GM12864 (cell line): ENCODE measurements around the gene EEF1E1.

Source experiments
- DNase-seq: peaks from one replicate; pipeline ENCODE4 v3.0.0-alpha.2; 2011; ENCODE audit warnings: low read depth
- H3K4me3 ChIP-seq: 2 replicates; pipeline ENCODE4 v1.5.1; 2011; ENCODE audit warnings: mild to moderate bottlenecking, low read depth, low read length, control low read depth
- CTCF ChIP-seq: IDR thresholded peaks from 2 replicates; pipeline ENCODE4 v1.5.1; 2011; ENCODE audit warnings: low read depth, mild to moderate bottlenecking, moderate library complexity, low read length, control low read depth, inconsistent platforms; ENCODE audit errors: missing control alignments

The EEF1E1 gene

DNA sequence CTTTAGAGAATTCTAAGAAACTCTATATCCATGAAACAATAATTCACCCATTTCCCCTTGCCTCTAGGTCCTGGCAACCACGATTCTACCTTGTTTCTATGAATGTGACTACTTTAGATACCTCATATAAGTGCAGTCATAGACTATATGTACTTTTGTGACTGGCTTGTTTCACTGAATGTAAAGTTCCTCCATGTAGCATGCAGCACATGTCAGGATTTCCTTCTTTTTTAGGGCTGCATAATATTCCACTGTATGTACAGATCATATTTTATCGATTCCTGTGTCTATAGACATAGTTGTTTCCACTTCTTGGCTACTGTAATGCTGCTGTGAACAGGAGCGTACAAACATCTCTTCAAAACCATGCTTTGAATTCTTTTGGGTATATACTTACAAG, 11.7 kb downstream of the EEF1E1 start:
- no peak for TF ChIP-seq CTCF

GRCh38 chr6:8088886-8089285, 13.5 kb downstream of the EEF1E1 start:
- no peak for TF ChIP-seq CTCF
- H3K4me3 ChIP-seq, result no peak overlapping the region
- DNase-seq, result no peak

More for the DNA sequence above, 11.7 kb downstream of the EEF1E1 start:
- no peak for DNase-seq
- H3K4me3 ChIP-seq, result no peak overlapping the region

GRCh38 chr6:8087870-8088754, 14.2 kb downstream of the EEF1E1 start:
- no peak for DNase-seq
- no peak overlapping the region for H3K4me3 ChIP-seq
- TF ChIP-seq CTCF, result no peak

DNA sequence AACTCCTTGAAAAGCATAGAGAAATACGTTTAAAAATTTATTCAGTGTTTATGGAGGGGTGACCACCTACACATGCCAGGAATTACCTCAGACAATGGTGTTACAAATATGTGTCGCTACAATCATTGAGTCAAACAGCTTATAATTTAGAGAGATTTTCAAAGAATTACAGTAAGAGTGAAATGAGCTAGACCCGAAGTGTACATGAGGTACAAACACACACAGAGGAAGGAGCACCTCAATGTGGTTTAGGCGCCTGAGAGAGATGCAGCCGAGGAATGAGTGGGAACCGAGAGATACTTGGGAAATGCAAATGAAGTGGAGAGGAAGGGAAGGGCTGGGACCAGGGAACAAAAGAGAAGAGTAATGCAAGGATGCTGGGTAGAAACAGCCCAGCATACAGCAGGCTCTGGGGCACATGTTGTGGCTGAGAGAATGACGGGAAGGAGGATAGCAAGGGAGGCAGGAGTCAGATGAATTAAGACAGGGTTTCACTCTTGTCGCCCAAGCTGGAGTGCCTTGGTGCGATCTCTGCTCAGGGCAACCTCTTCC, 15.5 kb downstream of the EEF1E1 start:
- H3K4me3 ChIP-seq, result no peak overlapping the region
- no peak for DNase-seq
- TF ChIP-seq CTCF, result no peak

DNA sequence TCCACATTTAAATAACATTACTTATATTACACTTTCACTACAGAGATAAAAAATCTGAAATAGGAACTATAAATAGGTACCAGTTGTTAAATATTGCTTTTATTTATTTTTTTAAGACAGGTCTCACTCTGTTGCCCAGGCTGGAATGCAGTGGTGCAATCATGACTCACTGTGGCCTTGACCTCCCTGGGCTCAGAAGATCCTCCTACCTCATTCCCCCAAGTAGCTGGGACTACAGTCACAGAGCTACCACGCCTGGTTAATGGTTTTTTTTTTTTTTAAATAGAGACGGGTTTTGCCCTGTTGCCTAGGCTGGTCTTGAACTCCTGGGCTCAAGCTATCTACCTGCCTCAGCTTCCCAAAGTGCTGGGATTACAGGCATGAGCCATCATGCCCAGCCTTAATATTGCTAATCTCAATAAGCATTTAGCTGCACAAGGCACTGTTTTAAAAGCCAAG, 17.3 kb downstream of the EEF1E1 start:
- no peak for TF ChIP-seq CTCF
- H3K4me3 ChIP-seq, result no peak overlapping the region
- no peak for DNase-seq

DNA sequence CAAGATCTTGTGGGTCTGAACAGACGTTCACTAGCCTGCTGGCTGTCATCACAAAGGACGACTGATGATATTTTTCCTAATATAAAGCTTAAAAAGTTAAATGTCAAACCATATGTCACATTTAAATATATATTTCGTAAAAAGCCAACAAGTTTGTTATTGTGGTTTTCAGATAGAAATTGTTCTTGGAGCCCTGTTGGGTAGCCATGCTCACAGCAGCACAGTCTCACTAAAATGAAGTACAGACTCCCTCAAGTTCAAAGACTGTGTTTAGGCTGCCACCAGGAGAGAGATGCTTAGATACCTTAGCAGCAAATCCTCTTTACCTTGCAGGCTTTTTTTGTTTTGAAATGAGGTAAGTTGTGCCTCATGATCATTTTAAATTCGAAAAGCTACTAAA, 17.8 kb downstream of the EEF1E1 start:
- no peak overlapping the region for H3K4me3 ChIP-seq
- TF ChIP-seq CTCF, result no peak
- DNase-seq, result no peak
